Activated gamma-delta T cell treated with anti-CD3 and anti-CD28 coated beads, Interleukin-2, amount 50 U/mL, for 16 hours (primary cell): ENCODE data around the gene NUBP2.

Source experiments
- DNase-seq: peaks from one replicate; pipeline ENCODE4 v3.0.0-alpha.2; 2020; ENCODE audit warnings: low read depth

NUBP2 gene

GRCh38 chr16:1828645-1829410 lies 46.1 kb downstream of the NUBP2 start:
- DNase-seq: no peak

GRCh38 chr16:1830213-1830612 lies 47.5 kb downstream of the NUBP2 start:
- no peak for DNase-seq

DNA sequence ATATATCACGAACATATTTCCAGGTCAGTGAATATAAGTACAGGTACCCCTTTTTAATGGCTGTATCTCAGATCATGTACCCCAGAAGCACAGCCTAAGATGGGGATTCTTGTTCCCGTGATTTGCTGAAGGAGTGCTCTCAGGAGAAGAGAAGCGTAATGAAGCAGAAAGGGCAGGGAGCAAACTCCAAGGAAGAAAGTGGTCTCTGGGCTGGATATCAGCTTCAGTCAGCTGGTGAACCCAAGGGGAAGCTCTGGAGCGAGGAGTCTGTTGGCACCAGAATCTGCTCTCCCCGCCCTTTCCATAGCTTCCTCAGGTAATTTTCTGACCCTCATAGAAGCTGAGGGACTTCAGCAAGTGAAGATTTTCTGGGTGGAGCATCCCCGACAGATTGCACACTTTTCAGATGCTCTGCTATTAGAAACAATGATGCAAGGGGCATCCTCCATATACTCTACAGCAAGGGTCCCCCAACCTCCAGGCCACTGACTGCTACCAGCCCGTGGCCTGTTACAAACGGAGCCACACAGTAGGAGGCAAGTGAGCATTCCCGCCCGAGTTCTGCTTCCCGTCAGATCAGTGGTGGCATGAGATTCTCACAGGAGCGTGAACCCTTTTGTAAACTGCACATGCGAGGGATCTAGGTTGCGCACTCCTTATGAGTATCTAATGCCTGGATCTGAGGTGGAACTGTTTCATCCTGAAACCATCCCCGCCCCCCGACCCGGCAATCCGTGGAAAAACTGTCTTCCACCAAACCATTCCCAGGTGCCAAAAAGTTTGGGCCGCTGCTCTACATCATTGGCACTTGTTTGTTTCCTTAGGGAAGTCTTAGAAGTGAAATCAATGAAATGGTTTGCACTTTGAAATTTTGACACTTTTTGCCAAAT lies 48.7 kb downstream of the NUBP2 start:
- no peak for DNase-seq

- DNase-seq: no peak
Measured at GRCh38 chr16:1832838-1833454, 50.2 kb downstream of the NUBP2 start.

DNA sequence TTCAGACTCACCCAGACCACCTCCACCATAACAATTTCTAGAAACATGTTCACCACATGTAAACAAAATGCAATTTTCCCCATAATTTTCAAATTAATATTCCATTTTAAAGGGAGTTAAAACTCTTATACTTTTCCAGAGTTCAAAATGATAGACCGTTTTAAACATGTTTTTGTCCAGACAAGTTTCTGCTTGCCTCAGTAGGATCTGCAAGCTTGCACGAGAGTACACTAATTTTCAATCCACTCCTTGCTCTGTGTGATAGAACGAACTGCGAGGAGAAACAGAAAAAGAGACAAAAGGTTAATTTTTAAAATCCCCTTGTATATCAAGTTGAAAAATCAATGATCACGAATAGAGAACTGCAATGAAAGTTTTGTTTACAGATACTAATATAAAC lies 51.3 kb downstream of the NUBP2 start:
- no peak for DNase-seq
